GM18505 (cell line): ENCODE measurements around the gene COX4I1.

Experiments used
- ATAC-seq: cut with Tn5 transposase; IDR thresholded peaks from one replicate; pipeline ENCODE4 v1.9.1; 2021; ENCODE audit not compliant: unreplicated experiment
- POLR2A ChIP-seq: IDR thresholded peaks from 4 replicates; pipeline ENCODE4 v1.6.1; 2011; ENCODE audit warnings: borderline replicate concordance; ENCODE audit not compliant: insufficient read depth, insufficient read length; ENCODE audit errors: extremely low read depth

COX4I1 gene

GRCh38 chr16:85799497-85800320 is at the start of gene COX4I1, which contains the start of gene EMC8:
Gene COX4I1 (plus strand): TSS chr16:85799695. CDS start chr16:85801206, 1,511 bp downstream.
Gene EMC8 (minus strand): TSS chr16:85799544. CDS start chr16:85799295, 249 bp downstream.
- peak; percentile 87 for TF ChIP-seq POLR2A
- ATAC-seq, result peak; percentile 84

DNA sequence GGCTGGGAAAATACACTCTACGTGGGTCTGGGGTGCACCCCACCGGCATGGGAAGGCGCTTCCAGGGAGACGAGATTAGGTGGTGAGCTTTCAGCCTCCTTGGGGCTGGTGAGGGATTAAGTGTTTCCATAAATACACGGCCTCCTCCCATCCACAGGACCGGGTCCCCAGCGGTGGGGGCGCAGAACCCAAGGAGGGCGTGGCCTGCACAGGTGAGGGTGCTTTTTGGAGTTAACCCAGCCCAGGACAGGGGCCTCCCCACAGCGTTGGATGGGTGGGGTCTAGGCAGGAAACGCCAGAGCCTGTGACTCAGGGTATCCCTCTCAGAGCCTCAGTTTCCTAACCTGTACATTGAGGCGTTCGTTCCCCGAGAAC is 49.7 kb upstream of the COX4I1 start:
- no peak for ATAC-seq
- no peak for TF ChIP-seq POLR2A

GRCh38 chr16:85750146-85750826 is 49.2 kb upstream of the COX4I1 start:
- no peak for TF ChIP-seq POLR2A

DNA sequence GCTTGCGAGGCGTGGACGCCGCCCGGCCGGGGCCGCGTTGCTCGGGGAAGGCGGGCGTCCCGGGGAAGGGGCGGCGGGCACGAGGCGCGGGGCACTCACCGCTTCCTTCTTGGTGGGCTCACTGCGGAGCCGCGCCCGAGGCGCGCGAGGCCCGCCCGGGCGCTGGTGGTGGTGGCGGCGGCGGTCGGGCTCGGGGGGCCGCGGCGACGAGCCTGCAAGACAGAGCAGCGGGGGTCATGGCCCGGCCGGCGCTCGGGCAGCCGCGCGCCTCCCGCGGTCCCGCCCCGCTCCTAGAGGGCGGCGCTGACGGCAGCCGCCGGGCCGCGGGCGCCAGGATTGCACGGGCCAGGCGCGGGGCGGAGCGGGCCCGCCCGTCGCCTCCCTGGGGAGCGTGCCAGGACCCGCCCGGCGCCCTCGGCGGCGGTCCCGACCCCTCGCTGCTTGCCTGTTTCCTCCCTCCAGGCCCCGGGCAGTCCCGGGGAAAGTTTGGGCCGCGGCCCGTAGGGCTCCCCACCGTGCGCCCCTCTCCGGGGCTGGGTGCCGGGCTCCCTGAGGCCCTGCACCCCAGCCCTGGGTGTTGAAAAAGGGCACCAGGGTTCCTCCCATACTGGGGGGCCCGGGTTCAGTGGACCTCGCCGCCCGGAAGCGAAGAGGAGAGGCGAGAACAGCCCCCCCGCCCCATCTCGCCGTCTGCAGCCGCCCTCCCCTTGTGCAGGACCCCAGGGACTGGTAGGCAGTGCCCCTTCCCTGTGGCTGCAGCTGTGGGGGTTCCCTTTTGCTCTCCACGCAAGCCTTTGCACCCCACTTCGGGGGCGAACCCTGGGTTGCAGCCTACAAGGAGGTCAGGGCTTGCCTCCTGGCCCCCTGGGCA is 48.4 kb upstream of the COX4I1 start, which contains the start of gene C16orf74:
Gene C16orf74 (minus strand): TSS at position 270 of the 871 bp plus-strand sequence. CDS start 15,879 bp downstream, outside the sequence.
- TF ChIP-seq POLR2A, result peak; percentile 31
- ATAC-seq, result peak; percentile 46

More at GRCh38 chr16:85750146-85750826, 49.2 kb upstream of the COX4I1 start:
- no peak for ATAC-seq

GRCh38 chr16:85751698-85752501 is 47.6 kb upstream of the COX4I1 start:
- no peak for ATAC-seq
- TF ChIP-seq POLR2A, result no peak

DNA sequence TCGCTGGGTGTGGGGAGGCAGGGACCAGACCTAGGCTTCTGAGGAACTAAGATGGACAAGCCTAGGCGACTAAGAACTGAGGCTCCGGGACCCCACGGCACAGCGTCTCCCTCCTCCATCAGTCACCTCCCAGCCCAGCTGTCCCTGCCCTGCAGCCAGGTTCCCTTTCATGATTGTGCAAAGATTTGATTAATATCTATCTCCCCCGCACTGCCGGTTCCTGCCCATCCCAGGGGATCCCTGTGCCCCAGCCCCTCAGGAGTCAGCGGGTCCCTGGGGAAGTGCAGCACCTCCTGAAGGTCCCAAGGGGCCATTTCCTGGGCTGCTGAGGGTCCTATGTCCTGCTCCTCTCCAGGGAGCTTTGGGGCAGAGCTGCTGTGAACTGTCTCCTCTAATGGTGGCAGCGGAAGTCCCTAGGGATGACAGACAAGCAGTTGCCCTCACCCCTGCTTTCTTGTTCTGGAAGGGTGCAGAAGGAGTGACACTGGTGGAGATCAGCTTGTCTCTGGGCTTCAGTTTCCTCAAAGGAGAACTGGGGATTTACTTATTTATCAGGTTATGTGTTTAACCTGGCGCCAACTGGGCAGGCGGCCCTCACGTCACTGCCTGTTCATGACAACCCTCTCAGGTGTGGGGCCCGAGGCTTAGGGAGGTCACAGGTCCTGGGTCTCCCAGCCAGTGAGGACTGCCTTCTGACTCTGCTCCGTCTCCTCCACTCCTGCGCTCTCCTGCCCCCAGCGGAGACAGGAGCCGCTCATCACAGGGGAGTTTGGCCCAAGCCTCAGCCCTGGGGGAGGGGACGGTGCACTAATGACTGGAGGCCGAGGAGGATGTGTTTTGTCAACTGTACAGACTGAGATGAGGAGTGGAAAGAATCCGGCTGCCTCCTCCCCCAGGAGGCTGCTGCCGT is 46.7 kb upstream of the COX4I1 start:
- no peak for TF ChIP-seq POLR2A
- no peak for ATAC-seq

DNA sequence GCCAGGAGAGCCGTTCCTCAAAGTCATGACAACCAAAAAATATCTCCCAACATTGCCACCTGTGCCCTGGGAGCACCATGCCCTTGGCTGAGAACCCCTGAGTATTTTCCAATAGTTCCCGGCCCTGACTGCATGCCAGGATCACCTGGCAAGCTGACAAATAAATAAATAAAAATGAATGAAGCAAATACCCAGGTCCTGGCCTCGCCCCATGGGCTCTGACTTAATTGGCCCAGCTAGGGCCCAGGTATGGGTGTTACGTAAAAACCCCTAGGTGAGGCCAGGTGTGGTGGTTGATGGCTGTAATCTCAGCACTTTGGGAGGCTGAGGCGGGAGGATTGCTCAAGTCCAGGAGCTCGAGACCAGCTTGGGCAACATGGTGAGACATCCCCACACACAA is 45.9 kb upstream of the COX4I1 start:
- TF ChIP-seq POLR2A, result no peak
- no peak for ATAC-seq

GRCh38 chr16:85753976-85754375 is 45.5 kb upstream of the COX4I1 start:
- ATAC-seq, result no peak
- no peak for TF ChIP-seq POLR2A

DNA sequence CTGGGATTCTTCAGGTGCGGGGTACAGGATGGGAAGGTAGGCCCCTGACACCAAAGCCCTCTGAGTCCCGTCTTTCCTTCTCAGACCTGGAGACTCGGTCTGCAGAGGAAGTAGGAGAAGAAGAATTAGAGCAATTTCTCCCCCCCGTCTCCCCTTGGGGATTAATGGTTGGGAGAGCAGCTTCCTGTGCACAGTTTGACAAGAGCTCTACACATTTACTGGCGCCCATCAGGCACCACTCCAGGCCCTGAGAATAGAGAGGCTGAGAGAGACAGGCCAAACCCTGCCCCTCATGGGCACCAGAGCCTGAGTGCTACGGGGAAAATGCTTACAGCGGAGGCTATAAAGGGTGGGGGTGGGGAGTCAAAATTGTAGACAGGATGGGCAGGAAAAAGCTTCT is 45.1 kb upstream of the COX4I1 start:
- ATAC-seq, result no peak
- no peak for TF ChIP-seq POLR2A

DNA sequence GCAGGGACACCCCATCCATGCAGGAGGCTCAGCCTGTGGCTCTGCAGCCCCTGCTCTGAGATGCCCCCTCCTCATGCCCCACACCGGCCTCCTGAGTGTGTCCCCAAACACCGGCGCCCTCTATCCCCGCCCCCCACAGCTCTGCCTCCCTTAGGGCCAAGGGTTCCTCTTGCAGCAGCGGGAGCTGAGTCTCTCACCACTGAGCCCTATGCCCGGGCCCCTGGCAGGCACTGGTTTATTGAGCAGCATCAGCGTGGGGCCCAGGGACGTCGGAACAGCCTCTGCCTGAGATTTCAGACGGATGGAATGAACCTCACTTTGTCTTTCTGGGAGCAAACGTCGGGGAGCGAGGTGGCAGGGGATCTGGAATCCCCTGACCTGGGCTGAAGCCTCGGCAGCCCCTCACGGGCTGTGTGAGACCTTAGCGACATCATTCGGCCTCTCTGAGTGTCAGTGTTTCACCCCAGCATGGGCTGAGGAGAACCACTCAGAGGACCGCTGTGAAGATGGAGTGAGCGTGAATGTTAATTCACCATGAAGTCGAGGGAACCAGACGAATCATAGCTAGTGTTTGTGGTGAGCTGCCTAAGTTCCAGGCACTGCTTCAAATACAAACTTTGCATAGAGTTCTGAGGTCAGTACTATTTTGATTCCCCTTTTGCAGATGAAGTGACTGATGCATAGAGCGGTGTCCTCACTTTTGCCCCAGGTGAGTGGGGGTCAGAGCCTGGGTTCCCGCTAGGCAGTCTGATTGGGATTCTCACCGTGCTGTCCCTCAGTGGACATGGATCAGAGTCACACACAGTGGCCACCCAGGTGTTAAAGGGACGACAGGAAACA is 43.3 kb upstream of the COX4I1 start:
- peak; percentile 52 for TF ChIP-seq POLR2A
- ATAC-seq, result peak; percentile 35

GRCh38 chr16:85757341-85757822 is 42.1 kb upstream of the COX4I1 start:
- peak; percentile 38 for ATAC-seq
- no peak for TF ChIP-seq POLR2A

GRCh38 chr16:85759136-85759535 is 40.4 kb upstream of the COX4I1 start:
- no peak for TF ChIP-seq POLR2A
- ATAC-seq, result no peak
